Stromal cell of bone marrow (primary cell): ENCODE results near the gene RELL2.

Experiments used
- DNase-seq: peaks from one replicate; pipeline ENCODE4 v3.0.0-alpha.2; 2012; ENCODE audit warnings: low read depth

RELL2 gene

DNA sequence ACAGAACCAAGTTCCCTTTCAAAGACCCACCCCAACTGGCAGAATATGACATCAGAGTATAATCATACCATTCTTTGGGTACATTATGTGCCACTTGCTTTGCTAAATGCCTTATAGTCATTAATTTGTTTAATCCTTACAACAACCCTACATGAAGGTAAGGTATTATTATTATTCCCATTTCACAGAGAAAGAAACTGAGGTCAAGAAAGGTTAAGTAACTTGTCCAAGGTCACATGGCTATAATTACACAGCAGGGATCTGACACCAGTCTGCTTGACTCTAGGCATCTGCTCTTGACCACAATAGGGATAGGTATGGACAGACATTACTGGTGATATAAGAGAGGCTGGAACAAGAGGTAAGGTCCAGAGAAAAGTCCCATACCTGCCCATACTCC lies 13.2 kb downstream of the RELL2 start:
- DNase-seq: no peak

DNA sequence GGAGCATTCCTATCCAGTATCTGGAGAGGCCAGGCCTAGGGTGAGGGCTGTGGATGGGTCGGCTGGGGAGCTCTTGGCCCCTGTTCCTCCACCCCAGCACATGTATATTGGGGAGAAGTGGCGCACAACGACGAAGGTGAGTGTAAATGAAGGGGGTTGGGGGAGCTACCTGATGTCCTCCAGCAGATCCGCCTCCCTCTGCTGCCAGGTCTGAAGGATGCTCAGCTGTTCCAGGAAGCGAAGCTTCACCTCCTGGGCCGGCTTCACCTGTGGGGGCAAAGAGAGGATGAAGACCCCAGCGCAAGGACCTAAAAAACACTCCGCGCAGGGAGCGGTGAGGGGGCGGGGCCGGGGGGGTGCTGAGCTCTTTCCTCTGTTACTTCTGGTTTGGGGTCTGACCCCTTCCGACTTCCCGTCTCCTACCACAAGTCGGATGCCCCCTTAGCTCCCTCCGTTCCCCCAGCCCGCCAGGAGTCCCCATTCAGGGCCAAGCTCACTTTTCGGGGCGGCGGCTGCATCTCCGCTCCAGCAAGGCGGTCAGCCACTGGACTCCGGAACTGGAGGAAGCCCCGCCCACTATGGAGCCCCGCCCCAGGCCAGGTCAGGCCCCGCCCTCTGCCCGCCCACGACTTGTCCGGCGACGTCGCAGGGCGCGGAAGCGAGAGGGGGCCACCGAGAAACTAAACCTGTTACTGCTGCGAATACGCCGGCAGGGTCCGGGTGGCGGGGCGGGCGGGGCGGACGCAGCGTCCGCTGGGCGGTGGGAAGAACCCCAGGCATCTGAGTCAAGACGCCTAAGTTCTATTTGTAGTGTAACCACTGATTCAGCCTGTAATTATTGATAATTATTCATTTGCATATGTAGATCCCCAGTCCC lies 14.3 kb downstream of the RELL2 start, which contains the start of gene FCHSD1:
TSS of gene FCHSD1 (minus strand) at position 568 of the 877 bp plus-strand sequence. CDS start at position 518, 50 bp downstream.
- peak; percentile 43 for DNase-seq

DNA sequence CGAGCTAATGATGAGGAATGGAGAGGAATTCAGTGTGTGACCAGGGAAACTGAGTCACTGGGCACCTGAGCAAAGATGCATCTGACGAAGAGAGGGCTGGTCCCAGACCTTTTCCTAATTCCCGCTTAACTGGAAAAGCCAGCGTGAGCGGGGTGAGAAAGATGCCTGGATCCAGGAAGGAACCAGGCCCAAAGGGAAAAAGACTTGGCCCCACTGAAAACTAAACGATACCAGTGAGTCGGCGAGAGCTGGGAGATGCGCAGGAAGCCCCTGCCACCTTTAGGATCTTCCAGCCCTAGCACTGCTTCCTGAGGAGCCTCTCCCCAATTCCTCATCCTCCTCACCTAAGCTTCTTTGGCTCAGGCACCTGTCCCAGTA lies 14.9 kb downstream of the RELL2 start:
- no peak for DNase-seq

DNA sequence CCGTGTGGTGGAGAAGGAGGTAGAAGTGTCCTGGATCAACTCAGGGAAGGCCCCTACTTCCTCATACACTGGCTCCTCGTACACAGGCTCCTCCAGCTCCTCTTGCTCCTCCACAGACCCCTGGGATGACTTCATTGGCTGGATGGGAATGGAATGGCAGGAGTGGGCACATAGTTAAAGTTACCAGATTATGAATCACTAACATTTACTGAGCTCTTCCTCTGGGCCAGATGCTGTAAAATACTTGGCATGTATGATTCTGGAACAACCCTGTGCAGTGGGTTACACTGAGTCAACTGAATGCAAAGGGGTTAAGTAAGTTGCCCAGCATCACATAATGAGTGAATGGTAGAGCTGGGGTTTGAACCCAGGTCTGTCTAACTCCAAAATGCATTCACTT lies 17.5 kb downstream of the RELL2 start:
- peak; percentile 44 for DNase-seq

DNA sequence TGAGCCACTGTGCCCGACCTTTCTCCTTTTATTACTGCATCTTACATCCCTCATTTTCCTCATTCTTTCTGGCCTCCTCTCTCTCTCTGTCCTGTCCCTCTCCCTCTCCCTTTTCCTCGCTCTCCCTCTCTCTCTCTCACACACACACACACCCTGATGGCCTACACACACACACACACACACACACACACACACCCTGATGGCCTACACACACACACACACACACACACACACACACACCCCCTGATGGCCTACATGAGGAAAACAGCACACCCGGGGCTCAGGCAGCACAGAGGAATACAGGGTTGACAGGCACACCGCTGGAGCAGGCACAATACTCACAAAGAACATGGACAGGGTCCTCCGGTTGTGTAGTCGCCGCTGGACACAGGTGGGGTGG lies 18.2 kb downstream of the RELL2 start:
- no peak for DNase-seq

DNA sequence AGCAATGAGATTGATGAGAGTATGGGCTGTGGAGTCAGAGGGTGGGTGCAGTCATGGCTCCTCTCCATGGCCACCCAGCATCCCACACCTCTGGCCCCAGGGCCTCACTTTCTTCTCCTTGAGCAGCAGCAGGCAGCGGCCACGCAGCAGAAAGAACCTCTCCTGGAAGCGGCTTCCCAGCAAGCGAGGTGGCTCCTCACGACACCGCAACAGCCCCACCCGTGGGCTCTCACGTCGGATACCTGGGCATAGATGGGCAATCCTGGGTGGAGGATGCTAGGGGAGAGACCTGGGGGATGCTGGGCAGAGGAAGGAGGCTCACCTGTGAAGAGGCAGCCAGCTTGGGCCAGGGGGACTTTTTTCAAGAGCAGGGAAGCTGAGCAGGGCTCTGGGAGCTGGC lies 19.6 kb downstream of the RELL2 start:
- DNase-seq: no peak

DNA sequence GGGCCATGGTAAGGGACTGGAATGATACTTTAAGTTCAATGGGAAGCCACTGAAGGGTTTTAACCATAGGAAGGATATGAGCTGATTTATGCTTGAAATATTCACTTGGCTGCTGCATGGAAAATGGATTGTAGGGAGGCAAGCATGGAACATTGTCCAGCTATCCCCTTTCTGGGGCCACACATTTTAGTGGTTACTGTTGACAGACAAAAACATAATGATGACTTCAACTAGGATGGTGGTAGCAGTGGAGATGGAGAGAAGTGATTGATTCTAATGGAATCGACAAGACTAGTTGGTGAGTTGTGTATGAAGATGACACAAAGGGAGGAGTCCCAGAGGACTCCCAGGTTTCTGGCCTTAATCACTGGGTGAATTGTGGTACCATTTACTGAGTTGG lies 20.6 kb downstream of the RELL2 start:
- no peak for DNase-seq

DNA sequence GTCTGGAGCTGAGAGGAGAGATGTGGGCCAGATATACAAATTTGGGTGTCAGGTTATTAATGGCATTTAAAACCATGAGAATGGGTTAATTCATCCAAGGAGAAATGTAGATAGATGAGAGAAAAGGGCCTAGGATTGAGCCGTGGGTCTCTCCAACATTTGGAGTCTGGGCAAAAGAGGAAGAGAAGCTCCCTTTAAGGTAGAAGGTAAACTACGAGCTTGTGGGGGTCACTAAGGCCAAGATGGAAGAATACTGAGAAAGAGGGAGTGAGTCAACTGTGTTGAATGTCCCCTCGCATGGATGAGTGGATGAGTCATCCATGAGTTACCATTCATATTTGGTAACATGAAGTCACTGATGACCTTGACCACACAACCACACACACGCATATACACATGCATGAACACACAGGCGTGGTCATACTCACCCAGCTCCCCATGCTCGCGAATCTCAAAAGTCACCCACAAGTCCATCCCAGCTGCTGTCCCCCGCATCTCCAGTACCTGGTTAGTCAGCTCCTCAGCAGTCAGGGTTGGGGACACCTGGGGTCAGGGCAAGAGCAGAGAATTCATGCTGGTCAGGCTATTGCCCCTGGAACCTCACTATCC lies 21.2 kb downstream of the RELL2 start:
- DNase-seq: peak; percentile 73

DNA sequence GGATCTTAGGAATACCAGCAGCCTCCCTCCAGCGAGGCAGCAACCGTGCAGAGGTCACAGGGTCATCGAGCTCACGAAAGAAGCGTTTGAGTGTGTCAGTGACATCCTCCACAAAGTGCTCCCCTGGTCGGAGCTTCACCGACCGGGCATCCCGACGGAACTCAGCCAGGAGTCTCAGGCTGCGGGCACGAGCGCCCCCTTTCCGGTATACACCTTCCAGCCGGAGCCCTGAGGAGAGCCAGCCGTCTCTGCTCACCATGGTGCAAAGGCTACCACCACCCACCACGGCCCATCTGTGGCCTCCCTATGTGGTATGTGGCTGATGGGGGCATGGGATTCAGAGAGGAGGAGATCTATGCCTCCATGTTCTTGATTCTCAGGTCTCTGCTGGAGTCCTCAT lies 25.2 kb downstream of the RELL2 start:
- DNase-seq: no peak

DNA sequence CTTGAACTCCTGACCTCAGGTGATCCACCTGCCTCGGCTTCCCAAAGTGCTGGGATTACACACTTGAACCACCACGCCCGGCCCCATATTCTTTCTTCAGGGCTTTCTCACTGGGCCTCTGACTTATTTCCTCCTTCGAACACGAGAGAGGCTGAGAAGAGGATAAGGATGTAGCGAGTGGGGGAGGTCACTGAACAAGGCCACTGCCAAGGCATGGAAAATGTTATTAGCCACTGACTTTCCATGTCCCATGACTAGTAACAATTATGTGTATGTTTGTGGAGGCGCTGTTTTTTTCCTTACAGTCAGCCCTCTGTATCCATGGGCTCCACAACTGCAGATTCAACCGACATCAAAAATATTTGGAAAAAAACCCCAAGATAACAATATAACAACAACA lies 26.7 kb downstream of the RELL2 start:
- DNase-seq: no peak

DNA sequence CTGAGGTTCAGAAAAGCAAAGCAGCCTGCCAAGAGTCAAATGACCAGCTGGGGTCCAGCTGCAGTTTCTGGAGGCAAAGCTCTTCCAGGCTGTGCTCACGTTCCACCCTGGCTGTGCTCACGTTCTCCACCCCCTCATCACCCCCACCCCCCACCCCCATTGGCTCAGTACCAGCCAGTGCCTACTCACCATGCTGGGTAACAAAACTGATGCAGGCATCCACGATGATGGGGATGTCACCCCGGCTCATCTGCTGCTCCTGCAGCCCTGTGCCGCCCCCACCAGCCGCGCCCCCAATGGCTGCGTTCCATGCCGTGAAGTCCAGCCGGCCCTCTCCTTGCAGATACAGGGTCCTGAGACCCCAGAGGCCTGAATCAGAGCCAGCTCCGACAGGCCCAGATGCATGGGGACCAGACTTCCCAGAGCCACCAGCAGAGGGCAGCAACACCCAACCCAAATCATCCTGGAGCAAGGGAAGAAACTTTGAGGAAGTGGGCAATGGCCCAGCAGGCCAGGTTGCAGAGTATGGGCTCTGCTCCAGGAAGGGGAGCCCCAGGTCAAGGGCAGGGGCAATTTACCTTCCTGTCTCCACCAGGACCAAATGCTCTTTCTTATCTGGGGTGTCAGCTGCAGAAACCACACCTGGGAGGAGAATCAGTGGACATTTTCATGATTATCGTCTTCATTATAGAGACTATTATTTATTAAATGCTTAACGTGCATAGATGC lies 28.1 kb downstream of the RELL2 start:
- DNase-seq: no peak

DNA sequence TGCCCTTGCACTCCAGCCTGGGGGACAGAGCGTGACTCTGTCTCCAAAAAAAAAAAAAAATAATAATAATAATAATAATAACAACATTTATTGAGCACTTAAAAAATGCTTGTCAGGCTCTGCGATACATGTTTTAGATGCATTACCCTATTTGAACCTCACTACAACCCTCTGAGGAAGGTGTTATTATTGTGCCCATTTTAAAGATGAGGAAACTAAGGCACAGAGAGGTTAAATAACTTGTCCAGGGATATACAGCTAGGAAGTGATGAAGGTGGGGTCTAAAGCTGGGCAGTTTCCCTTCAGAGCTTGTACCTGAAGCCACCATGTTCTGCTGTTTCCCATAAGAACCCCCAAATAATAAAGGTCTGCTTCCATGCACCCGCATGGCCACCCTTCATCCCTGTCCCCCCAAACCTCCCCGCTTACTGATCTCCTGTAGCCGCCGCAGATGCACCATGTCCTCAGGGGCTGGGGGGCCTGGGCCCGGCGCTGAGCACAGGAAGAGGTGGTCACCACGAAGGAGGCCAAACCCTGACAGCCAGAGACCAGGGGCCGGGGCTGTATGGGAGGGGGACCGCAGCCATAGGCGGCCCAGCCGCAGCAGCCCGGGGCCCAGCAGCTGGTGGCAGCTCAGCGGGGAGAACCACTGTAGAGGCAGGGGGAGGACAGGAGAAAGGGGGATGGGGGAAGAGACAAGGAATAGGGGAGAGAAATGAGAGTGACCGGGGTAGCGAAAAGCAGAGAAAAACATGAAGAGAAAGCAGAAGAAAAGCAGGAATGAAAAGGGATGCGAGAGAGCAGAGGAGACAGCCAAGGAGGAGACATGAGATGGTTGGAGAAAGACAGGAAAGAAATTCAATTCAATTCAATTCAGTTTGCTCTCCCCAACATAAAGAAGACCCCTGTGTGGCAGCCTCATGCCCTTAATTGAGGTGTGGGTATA lies 29.5 kb downstream of the RELL2 start:
- DNase-seq: no peak

DNA sequence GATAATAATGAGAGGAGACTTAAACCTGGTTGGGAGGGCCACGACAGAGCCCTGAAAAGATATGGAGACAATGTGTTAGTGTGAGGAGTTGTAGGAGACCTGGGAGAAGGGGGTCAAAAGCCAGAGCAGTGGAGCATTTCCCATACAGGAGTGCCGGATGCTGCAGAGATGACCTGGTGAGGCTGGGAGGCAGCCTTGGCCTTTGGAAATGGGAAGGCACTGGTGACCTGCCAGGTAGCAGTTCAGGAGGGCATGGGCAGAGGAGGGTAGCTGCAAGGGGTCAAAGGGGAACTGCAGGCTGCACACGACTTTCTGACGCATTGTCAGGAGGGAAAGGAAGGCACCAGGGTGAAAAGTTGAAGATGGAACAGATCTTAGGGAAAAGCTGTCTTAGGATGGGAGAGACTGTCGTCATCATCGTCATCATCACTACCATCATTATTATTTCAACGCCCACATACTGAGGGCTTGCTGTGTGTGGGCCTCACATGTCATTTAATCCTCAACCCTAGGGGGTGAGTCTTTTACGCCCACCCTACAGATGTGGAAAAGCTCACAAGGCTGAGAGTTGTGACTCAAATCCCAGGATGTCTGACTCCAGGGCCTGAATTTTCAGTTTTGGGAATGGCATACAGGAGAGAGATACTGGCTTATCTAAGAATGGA lies 31.9 kb downstream of the RELL2 start:
- no peak for DNase-seq

DNA sequence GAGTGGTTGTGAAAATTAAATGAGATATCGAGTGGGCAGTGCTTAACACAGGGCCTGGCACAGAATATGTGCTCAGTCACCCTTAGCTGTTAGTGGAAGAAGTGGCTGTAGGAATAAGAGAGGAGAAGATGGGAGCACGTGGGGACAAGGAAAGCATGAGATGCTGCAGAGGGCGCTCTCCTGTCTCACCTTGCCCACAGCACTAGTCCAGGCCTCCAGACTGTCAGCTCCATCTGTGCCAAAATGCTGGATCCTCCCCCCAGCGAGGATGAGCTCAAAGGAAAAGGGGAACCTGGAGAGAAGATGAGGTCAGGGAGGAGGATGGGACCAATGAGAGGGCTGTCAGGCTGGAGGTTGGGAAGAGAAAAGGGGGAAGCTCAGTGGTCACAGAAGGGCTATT lies 32.7 kb downstream of the RELL2 start:
- DNase-seq: no peak

DNA sequence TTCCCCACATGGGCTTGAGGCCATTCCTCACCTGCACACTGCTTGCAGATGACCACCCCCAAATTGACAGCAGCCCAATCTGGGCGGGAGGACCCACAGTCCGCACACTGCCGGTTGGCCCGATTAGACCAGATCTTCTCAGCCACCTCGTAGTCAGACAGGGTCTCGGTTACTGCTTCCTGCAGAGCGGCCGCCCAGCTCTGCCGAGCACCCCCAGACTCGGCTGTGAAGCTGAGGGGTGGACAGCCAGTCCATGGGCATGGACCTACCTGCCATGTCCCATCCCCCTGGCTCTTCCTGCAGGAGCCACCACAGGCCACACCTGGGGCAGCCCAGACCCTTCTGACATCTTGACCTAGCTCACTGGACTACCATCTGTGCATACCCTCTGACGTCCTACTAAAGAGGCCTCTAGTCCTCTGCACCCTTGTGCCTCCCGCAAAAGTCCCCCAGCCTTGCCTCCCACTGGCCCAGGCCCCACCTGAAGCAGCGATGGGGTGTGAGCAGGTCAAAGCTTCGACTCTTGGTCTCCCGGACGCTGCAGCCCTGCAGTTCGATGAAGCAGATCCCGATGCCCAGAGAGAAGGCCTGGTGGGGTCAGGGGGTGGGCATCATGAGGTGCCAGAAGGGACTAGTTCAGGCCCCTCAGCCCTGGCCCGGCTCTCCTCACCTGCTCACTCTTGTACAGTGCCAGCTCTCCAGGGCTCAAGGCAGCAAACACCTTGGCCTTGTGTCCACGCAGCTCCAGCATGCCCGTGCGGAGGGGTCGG lies 35.5 kb downstream of the RELL2 start:
- DNase-seq: no peak

DNA sequence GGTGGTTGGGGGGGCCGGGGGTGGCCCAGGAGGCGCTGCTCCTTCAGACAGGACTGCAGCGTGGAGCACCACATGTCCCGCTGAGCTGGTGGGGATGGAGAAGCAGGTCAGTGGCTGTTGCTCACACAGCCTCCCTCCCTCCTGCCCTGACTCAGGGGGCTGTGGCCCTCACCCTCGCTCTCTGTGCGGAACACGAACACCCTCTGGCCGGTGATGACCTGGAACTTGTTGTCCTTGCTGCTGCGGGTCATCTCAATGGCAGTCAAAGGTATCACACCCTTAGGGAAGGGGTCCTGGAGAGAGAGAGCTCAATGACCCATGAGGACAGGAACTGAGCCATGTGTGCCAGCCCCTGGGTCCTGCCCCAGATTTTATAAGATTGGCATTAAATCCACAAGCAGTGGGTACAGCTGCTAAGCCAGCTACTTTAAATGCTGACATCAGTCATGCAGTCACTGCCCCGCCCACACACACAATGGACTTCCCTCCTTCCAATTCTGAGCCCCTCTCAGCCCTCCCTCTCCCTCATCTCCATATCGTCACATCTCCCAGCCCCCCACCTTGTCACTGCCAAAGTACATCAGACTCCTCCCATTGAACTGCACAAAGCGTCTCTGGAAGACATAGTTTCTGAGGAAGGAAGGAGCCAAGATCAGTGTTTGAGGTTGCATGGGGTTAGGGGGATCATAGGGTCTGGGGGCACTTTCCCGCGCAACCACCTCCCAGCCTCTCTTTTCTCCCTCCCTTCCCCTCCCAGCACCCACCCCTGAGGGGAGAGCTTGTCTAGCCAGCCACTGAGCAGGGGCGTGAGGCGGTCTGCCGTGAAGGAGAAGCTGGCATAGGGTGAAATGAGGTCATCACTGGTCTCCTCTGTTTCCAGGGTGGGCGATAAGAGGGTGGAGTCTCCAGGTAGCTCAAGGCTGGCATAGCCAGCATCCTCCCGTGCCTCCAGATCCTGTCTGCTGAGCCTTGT lies 36.3 kb downstream of the RELL2 start:
- no peak for DNase-seq

DNA sequence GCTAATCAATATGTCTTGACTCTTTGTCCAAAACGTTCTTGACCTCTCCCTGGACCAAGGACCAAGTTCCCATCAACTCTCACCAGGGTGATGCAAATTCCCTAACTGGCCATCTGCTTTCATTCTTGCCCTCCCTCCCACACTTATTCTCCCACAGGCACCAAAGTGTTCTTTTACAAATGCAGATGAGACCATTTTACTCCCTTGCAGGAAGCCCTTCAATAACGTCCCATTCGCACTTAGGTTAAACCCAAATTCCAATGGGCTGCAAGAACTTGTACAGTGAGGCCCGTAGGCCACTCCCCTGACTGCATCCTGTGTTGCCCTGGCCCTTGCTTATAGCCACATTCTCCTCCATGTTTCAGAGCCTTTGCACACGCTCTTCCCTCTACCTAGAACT lies 38.0 kb downstream of the RELL2 start:
- no peak for DNase-seq

DNA sequence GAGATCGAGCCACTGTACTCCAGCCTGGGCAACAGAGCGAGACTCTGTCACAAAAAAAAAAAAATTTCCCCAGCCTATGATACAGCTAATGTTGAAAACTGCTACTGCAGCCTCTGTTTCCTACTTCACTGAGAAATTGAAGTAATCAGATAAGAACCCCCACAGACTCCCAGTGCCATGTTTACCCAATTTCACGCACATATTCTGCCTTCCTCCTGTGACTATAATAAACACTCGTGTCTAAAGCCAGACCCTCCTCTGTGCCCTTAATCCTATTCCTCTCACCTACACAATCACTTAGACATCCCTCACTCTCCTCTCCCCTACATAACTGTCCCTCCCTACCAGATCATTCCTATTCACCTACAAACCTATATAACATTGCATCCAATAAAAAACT lies 38.9 kb downstream of the RELL2 start:
- no peak for DNase-seq

DNA sequence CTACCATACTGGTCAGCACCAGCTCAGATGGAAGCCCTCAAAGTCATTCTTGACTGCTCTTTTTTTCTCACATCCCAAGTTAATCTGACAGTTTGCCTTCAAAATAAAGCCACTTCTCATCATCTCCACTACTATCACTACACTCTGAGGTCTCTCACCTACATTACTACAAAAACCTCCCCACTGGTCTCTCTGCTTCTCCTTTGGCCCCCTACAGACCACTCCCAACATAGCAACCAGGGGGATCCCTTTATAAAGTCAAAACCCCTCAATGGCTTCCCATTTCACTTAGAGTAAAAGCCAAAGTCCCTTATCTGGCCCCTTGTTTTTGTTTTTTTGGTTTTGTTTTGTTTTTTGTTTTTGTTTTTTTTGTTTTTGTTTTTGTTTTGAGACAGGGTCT lies 40.6 kb downstream of the RELL2 start:
- DNase-seq: no peak
